ENCODE results near the gene SAP30. TPM values are rescaled to one million over a fixed set of nuclear protein-coding genes. Genes with fewer than 3 reads are reported as not detected.

SAP30 gene
- total RNA-seq, 1 experiment from 2014 or later = 12.0 TPM

DNA sequence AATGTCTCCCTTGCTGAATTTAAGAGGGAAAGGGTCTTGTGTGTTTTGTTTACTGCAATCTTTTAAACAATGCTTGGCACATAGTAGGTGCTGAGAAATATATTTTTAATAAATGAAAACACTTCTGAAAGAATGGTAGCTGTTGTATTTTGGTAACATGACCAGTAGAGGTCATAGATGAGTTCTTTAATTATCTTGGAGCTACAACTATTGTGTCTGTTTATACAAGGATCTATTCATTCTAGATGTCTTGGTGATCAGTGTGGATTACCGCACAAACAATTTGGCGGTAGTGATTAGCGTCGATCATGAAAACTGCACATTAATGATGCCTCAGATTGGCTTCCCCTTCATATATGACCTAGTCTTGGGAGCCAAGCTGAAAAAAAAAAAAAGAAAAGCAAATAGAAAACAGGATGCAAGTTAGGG is 49.6 kb downstream of the SAP30 start:
- Histone ChIP-seq H3K27me3 (ENCODE audit: insufficient read depth, low read length) (no peaks in the 10 kb centered on the region), H3K9me3 (ENCODE audit: control insufficient read depth in 1 of 2, insufficient read depth in 1 of 2, low read depth in 1 of 2, low read length in 2 of 2) (no peaks in the 10 kb centered on the region), H3K4me1 (ENCODE audit: control insufficient read depth in 1 of 2, insufficient read depth in 2 of 2, low read length in 2 of 2) (peaks cover 0 to 5% of the 10 kb centered on the region in 2 experiments; a peak in 1 of 4 replicates), H3K9me2 (ENCODE audit: insufficient read depth) (no peaks in the 10 kb centered on the region), H4K20me1 (ENCODE audit: insufficient read depth) (no peaks in the 10 kb centered on the region), H3K27ac (ENCODE audit: low read depth, low read length) (no peak overlapping the region), H3K9ac (ENCODE audit: low read length) (no peak overlapping the region), H3K79me2 (ENCODE audit: insufficient read depth, low read length) (no peaks in the 10 kb centered on the region), H3K4me3 (replicated peaks in 1 of 2; ENCODE audit: low read depth in 1 of 2, low read length in 2 of 2) (no peak overlapping the region), H3K36me3 (ENCODE audit: control insufficient read depth in 1 of 2, insufficient read depth in 2 of 2, low read length in 2 of 2) (no peaks in the 10 kb centered on the region), H3K4me2 (ENCODE audit: low read length) (no peak overlapping the region), H2AFZ (ENCODE audit: low read depth, low read length, poor library complexity, severe bottlenecking) (no peak overlapping the region)
- ATAC-seq (peak; percentile 67), DNase-seq (ENCODE audit: low read depth, low spot score) (peak; percentile 12)
- CTCF ChIA-PET = interaction anchor here (0.5 to 2.6 kb wide), 23 partner anchors 9 to 971 kb away, joined by 3 to 27 read pairs (median 4); partner anchors contain the start of gene HMGB2
- BruUV-seq (replicated peaks) = no TSS peak
- TF ChIP-seq POLR2A (IDR thresholded peaks at IDR 0.05; ENCODE audit: borderline replicate concordance, extremely low read depth, insufficient read depth, insufficient read length) (no peak), ELF1 (IDR thresholded peaks at IDR 0.05; ENCODE audit: borderline replicate concordance, low read depth) (no peak), RAD21 (IDR thresholded peaks at IDR 0.05; ENCODE audit: low read depth) (peak; percentile 63)
- TF ChIP-seq, protein P1, sequence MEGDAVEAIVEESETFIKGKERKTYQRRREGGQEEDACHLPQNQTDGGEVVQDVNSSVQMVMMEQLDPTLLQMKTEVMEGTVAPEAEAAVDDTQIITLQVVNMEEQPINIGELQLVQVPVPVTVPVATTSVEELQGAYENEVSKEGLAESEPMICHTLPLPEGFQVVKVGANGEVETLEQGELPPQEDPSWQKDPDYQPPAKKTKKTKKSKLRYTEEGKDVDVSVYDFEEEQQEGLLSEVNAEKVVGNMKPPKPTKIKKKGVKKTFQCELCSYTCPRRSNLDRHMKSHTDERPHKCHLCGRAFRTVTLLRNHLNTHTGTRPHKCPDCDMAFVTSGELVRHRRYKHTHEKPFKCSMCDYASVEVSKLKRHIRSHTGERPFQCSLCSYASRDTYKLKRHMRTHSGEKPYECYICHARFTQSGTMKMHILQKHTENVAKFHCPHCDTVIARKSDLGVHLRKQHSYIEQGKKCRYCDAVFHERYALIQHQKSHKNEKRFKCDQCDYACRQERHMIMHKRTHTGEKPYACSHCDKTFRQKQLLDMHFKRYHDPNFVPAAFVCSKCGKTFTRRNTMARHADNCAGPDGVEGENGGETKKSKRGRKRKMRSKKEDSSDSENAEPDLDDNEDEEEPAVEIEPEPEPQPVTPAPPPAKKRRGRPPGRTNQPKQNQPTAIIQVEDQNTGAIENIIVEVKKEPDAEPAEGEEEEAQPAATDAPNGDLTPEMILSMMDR (IDR thresholded peaks at IDR 0.05 in 2 of 3, conservative IDR thresholded peaks at IDR 0.05 in 1 of 3; ENCODE audit: borderline replicate concordance in 1 of 3, insufficient read depth in 1 of 3, low read depth in 2 of 3, low read length in 2 of 3) = peak; percentile 31 to 62 (median 56); a peak in 3 of 6 replicates
- POLR2A ChIA-PET = no interaction called here
- intact Hi-C loops (cut with micrococcal nuclease) = loop anchor here (1.0 kb wide), 2 partner anchors 74 to 899 kb away; no protein-coding TSS in a partner anchor
- RAD21 ChIA-PET (ENCODE audit: low non-redundant PET in 1 of 2, low total read pairs in 2 of 2, uncharacterized antibody in 2 of 2, unreplicated experiment in 2 of 2) = interaction anchor here (0.6 to 1.1 kb wide), 5 partner anchors 74 to 570 kb away, joined by 3 to 7 read pairs (median 3); no protein-coding TSS in a partner anchor

DNA sequence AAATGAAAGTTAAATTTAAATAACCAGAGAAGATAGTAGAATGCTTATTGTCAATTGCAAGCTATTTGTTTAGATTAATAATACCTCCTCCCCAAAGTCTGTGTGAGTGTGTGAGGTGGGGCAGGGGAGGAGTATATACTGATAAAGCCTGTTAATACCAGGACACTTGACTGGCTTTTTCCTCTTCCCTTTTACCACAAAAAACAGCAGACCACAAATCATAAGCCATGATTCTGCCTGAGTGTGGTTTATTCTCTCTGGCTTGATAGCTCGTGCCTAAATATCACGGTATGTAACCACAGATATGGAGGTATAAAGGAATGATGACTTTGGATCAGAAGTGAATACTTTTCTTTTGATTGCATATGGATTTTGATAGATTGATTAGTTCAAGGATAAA is 50.0 kb downstream of the SAP30 start:
- H3K79me2 ChIP-seq (ENCODE audit: insufficient read depth, low read length) = no peaks in the 10 kb centered on the region
- BruUV-seq (replicated peaks) = no TSS peak
- H3K4me1 ChIP-seq (ENCODE audit: control insufficient read depth in 1 of 2, insufficient read depth in 2 of 2, low read length in 2 of 2) = peaks cover 0 to 5% of the 10 kb centered on the region in 2 experiments; a peak in 1 of 4 replicates
- H3K9me3 ChIP-seq (ENCODE audit: control insufficient read depth in 1 of 2, insufficient read depth in 1 of 2, low read depth in 1 of 2, low read length in 2 of 2) = no peaks in the 10 kb centered on the region
- H2AFZ ChIP-seq (ENCODE audit: low read depth, low read length, poor library complexity, severe bottlenecking) = peak overlapping the region; percentile 8
- no peak overlapping the region for H3K4me3 ChIP-seq (replicated peaks in 1 of 2; ENCODE audit: low read depth in 1 of 2, low read length in 2 of 2)
- intact Hi-C loops (cut with micrococcal nuclease) = loop anchor here (1.0 kb wide), 2 partner anchors 74 to 898 kb away; no protein-coding TSS in a partner anchor
- DNase-seq (ENCODE audit: low read depth, low spot score) = no peak
- ChIA-PET CTCF (interaction anchor here (0.5 to 2.6 kb wide), 23 partner anchors 11 to 1212 kb away, joined by 3 to 27 read pairs (median 4); partner anchors contain the start of gene HMGB2), RAD21 (ENCODE audit: low non-redundant PET in 1 of 2, low total read pairs in 2 of 2, uncharacterized antibody in 2 of 2, unreplicated experiment in 2 of 2) (interaction anchor here (0.6 to 1.1 kb wide), 6 partner anchors 73 to 569 kb away, joined by 3 to 7 read pairs (median 3); no protein-coding TSS in a partner anchor), POLR2A (no interaction called here)
- no peaks in the 10 kb centered on the region for H3K27me3 ChIP-seq (ENCODE audit: insufficient read depth, low read length)
- no peak for ATAC-seq
- H3K27ac ChIP-seq (ENCODE audit: low read depth, low read length) = no peak overlapping the region
- no peaks in the 10 kb centered on the region for H3K9me2 ChIP-seq (ENCODE audit: insufficient read depth)
- H4K20me1 ChIP-seq (ENCODE audit: insufficient read depth) = no peaks in the 10 kb centered on the region
- no peak overlapping the region for H3K4me2 ChIP-seq (ENCODE audit: low read length)
- no peaks in the 10 kb centered on the region for H3K36me3 ChIP-seq (ENCODE audit: control insufficient read depth in 1 of 2, insufficient read depth in 2 of 2, low read length in 2 of 2)
- no peak overlapping the region for H3K9ac ChIP-seq (ENCODE audit: low read length)
- TF ChIP-seq CBX3 (IDR thresholded peaks at IDR 0.05; ENCODE audit: low read depth) (no peak), JUND (IDR thresholded peaks at IDR 0.05) (no peak), SIN3A (IDR thresholded peaks at IDR 0.05; ENCODE audit: low read depth) (no peak), FOSL1 (IDR thresholded peaks at IDR 0.05; ENCODE audit: low read depth) (no peak), POLR2A (IDR thresholded peaks at IDR 0.05; ENCODE audit: borderline replicate concordance, extremely low read depth, insufficient read depth, insufficient read length) (no peak), SP1 (IDR thresholded peaks at IDR 0.05; ENCODE audit: low read depth) (no peak), EZH2phosphoT487 (IDR thresholded peaks at IDR 0.05; ENCODE audit: borderline replicate concordance) (no peak), RAD21 (IDR thresholded peaks at IDR 0.05; ENCODE audit: low read depth) (no peak), ZFX (IDR thresholded peaks at IDR 0.05) (no peak), ELF1 (IDR thresholded peaks at IDR 0.05; ENCODE audit: borderline replicate concordance, low read depth) (no peak), EZH2 (IDR thresholded peaks at IDR 0.05) (no peak), YY1 (IDR thresholded peaks at IDR 0.05; ENCODE audit: extremely low read depth, insufficient replicate concordance, low read depth, low read length) (no peak)
- TF ChIP-seq, protein P2, sequence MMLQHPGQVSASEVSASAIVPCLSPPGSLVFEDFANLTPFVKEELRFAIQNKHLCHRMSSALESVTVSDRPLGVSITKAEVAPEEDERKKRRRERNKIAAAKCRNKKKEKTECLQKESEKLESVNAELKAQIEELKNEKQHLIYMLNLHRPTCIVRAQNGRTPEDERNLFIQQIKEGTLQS (IDR thresholded peaks at IDR 0.05) = no peak
- TF ChIP-seq, protein P3, sequence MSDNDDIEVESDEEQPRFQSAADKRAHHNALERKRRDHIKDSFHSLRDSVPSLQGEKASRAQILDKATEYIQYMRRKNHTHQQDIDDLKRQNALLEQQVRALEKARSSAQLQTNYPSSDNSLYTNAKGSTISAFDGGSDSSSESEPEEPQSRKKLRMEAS (IDR thresholded peaks at IDR 0.05) = no peak
- TF ChIP-seq, protein P4, sequence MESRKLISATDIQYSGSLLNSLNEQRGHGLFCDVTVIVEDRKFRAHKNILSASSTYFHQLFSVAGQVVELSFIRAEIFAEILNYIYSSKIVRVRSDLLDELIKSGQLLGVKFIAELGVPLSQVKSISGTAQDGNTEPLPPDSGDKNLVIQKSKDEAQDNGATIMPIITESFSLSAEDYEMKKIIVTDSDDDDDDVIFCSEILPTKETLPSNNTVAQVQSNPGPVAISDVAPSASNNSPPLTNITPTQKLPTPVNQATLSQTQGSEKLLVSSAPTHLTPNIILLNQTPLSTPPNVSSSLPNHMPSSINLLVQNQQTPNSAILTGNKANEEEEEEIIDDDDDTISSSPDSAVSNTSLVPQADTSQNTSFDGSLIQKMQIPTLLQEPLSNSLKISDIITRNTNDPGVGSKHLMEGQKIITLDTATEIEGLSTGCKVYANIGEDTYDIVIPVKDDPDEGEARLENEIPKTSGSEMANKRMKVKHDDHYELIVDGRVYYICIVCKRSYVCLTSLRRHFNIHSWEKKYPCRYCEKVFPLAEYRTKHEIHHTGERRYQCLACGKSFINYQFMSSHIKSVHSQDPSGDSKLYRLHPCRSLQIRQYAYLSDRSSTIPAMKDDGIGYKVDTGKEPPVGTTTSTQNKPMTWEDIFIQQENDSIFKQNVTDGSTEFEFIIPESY (IDR thresholded peaks at IDR 0.05; ENCODE audit: extremely low read depth, insufficient replicate concordance, low read length) = no peak

Measured in HCT116 (cell line).